Mesenchymal stem cell (in vitro differentiated cells and primary cell): ENCODE measurements around the gene LIMS2.

ENCODE experiments used
- DNase-seq: peaks from one replicate; pipeline ENCODE4 v3.0.0-alpha.2; 2013
- H2AFZ ChIP-seq: one replicate; pipeline ENCODE4 v1.6.1; 2013; ENCODE audit warnings: low read depth, mild to moderate bottlenecking, control low read depth, inconsistent platforms, low read length, moderate library complexity
- H2AK5ac ChIP-seq: 2 replicates; pipeline ENCODE4 v1.6.1; 2013; ENCODE audit warnings: low read length, moderate library complexity, mild to moderate bottlenecking, inconsistent platforms; ENCODE audit not compliant: severe bottlenecking
- H2BK120ac ChIP-seq: one replicate; pipeline ENCODE4 v1.6.1; 2013; ENCODE audit warnings: low read depth, mild to moderate bottlenecking, inconsistent platforms, low read length, moderate library complexity
- H2BK12ac ChIP-seq, 2 experiments: one replicate each; pipeline ENCODE4 v1.6.1; 2013; ENCODE audit warnings: inconsistent platforms in 2 of 2, low read length in 2 of 2, mild to moderate bottlenecking in 2 of 2, moderate library complexity in 2 of 2, control low read depth in 1 of 2
- H2BK15ac ChIP-seq: one replicate; pipeline ENCODE4 v1.6.1; 2013; ENCODE audit warnings: mild to moderate bottlenecking, low read depth, inconsistent platforms; ENCODE audit not compliant: poor library complexity, severe bottlenecking
- H2BK5ac ChIP-seq: 2 replicates; pipeline ENCODE4 v1.6.1; 2013; ENCODE audit warnings: low read depth, mild to moderate bottlenecking, low read length, control low read depth, inconsistent platforms; ENCODE audit not compliant: poor library complexity, severe bottlenecking
- H3K14ac ChIP-seq, 2 experiments: one replicate each; pipeline ENCODE4 v1.6.1; 2013; ENCODE audit warnings: inconsistent platforms in 2 of 2, low read length in 2 of 2, control low read depth in 1 of 2, mild to moderate bottlenecking in 1 of 2, moderate library complexity in 1 of 2
- H3K18ac ChIP-seq, 2 experiments: one replicate each; pipeline ENCODE4 v1.6.1; 2013; ENCODE audit warnings: inconsistent platforms in 2 of 2, low read length in 2 of 2, control low read depth in 1 of 2, low read depth in 1 of 2, mild to moderate bottlenecking in 1 of 2
- H3K23ac ChIP-seq, 2 experiments: one replicate each; pipeline ENCODE4 v1.6.1; 2013; ENCODE audit warnings: inconsistent platforms in 2 of 2, low read length in 2 of 2, mild to moderate bottlenecking in 2 of 2, moderate library complexity in 2 of 2, control low read depth in 1 of 2
- H3K27ac ChIP-seq: 2 replicates; pipeline ENCODE4 v1.5.1; 2013; ENCODE audit warnings: mild to moderate bottlenecking, moderate library complexity, low read length, control low read depth, inconsistent platforms; ENCODE audit not compliant: poor library complexity, severe bottlenecking
- H3K27me3 ChIP-seq, 2 experiments: 2 replicates each; pipeline versions ENCODE4 v1.6.1 to v1.7.0; 2013; ENCODE audit warnings: low read length in 2 of 2, mild to moderate bottlenecking in 2 of 2, moderate library complexity in 2 of 2, control low read depth in 1 of 2, inconsistent platforms in 1 of 2; ENCODE audit not compliant: control insufficient read depth in 1 of 2, insufficient read depth in 1 of 2
- H3K36me3 ChIP-seq, 2 experiments: 2 replicates each; pipeline versions ENCODE4 v1.6.1 to v1.7.0; 2013; ENCODE audit warnings: low read length in 2 of 2, control low read depth in 1 of 2, inconsistent platforms in 1 of 2, low read depth in 1 of 2, mild to moderate bottlenecking in 1 of 2; ENCODE audit not compliant: insufficient read depth in 2 of 2, control insufficient read depth in 1 of 2
- H3K4ac ChIP-seq, 2 experiments: one replicate each; pipeline ENCODE4 v1.6.1; 2013; ENCODE audit warnings: inconsistent platforms in 2 of 2, low read length in 2 of 2, mild to moderate bottlenecking in 2 of 2, moderate library complexity in 2 of 2, control low read depth in 1 of 2, low read depth in 1 of 2
- H3K4me1 ChIP-seq: 2 replicates; pipeline ENCODE4 v1.6.1; 2013; ENCODE audit warnings: low read depth, low read length, control low read depth; ENCODE audit not compliant: control insufficient read depth, insufficient read depth
- H3K4me2 ChIP-seq: 2 replicates; pipeline ENCODE4 v1.6.1; 2013; ENCODE audit warnings: low read length, mild to moderate bottlenecking, inconsistent platforms; ENCODE audit not compliant: poor library complexity, severe bottlenecking
- H3K4me3 ChIP-seq, 2 experiments: 2 replicates each; pipeline versions ENCODE4 v1.5.1 to v1.7.0; 2013; ENCODE audit warnings: low read length in 2 of 2, mild to moderate bottlenecking in 2 of 2, control low read depth in 1 of 2, low read depth in 1 of 2; ENCODE audit not compliant: insufficient read depth in 1 of 2
- H3K79me1 ChIP-seq: replicated peaks from 2 replicates; pipeline ENCODE4 v1.6.1; 2013; ENCODE audit warnings: mild to moderate bottlenecking, control low read depth, low read length, inconsistent platforms; ENCODE audit not compliant: poor library complexity, severe bottlenecking
- H3K9ac ChIP-seq: 2 replicates; pipeline ENCODE4 v1.7.0; 2013; ENCODE audit warnings: mild to moderate bottlenecking, low read length, moderate library complexity
- H3K9me3 ChIP-seq: 2 replicates; pipeline ENCODE4 v1.7.0; 2013; ENCODE audit warnings: mild to moderate bottlenecking, low read length; ENCODE audit not compliant: control insufficient read depth
- H4K8ac ChIP-seq: one replicate; pipeline ENCODE4 v1.6.1; 2013; ENCODE audit warnings: inconsistent platforms, mild to moderate bottlenecking, low read length, moderate library complexity
- H4K91ac ChIP-seq: one replicate; pipeline ENCODE4 v1.6.1; 2013; ENCODE audit warnings: mild to moderate bottlenecking, low read length, inconsistent platforms
- WGBS: methylation state at CpG from one replicate; pipeline ENCODE4 v1.1.7; 2013; ENCODE audit warnings: mixed read lengths; 5-methylcytosine and 5-hydroxymethylcytosine counted together

The LIMS2 gene

DNA sequence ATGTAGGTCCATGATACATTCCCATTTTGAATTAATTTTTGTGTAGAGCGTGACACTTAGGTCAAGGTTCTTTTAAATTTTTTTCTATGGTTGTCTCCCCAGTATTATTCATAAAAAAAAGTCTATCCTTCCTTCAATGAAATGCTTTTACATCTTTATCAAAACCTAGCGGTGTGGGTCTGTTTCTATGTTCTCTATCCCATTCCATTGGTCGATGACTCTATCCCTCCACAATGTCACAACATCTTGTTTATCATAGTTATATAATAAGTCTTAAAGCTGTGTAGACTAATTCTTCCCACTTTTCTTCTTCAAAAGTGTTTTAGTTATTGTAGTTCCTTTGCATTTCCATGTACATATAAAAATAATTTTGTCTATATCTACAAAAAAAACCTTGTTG lies 76.6 kb downstream of the LIMS2 start:
- Histone ChIP-seq H2BK120ac (no peak overlapping the region), H2BK15ac (no peak overlapping the region), H4K8ac (no peak overlapping the region), H3K9ac (no peak overlapping the region), H3K36me3 (no peaks in the 10 kb centered on the region), H3K4me1 (no peaks in the 10 kb centered on the region), H3K23ac (no peak overlapping the region), H3K9me3 (peaks cover 26% of the 10 kb centered on the region), H2BK5ac (no peak overlapping the region), H3K14ac (no peak overlapping the region), H3K4me3 (no peak overlapping the region), H2AFZ (no peak overlapping the region), H3K4ac (no peak overlapping the region), H3K27me3 (no peaks in the 10 kb centered on the region), H2AK5ac (no peak overlapping the region), H3K79me1 (no peaks in the 10 kb centered on the region), H2BK12ac (no peak overlapping the region), H4K91ac (no peak overlapping the region), H3K18ac (no peak overlapping the region), H3K4me2 (no peak overlapping the region), H3K27ac (no peak overlapping the region)
- 50% methylated on average over 1 of the region's 3 CpGs for WGBS
- no peak for DNase-seq

GRCh38 chr2:127597984-127598380 lies 77.3 kb downstream of the LIMS2 start:
- Histone ChIP-seq H2AFZ (peak overlapping the region; percentile 51), H3K4me3 (no peak overlapping the region), H3K14ac (peak overlapping the region in 1 of 2 experiments; percentile 41), H3K27ac (no peak overlapping the region), H3K23ac (no peak overlapping the region), H2AK5ac (no peak overlapping the region), H4K8ac (no peak overlapping the region), H3K4me2 (no peak overlapping the region), H3K4me1 (no peaks in the 10 kb centered on the region), H3K9ac (no peak overlapping the region), H3K9me3 (peaks cover 20% of the 10 kb centered on the region), H2BK12ac (no peak overlapping the region), H2BK120ac (no peak overlapping the region), H4K91ac (no peak overlapping the region), H3K18ac (no peak overlapping the region), H2BK5ac (no peak overlapping the region), H3K36me3 (no peaks in the 10 kb centered on the region), H3K27me3 (no peaks in the 10 kb centered on the region), H3K4ac (no peak overlapping the region), H3K79me1 (no peaks in the 10 kb centered on the region), H2BK15ac (no peak overlapping the region)
- peak; percentile 2 for DNase-seq
- WGBS = 37% methylated on average over 4 of the region's 4 CpGs

GRCh38 chr2:127597046-127597983 lies 78.0 kb downstream of the LIMS2 start:
- H3K27me3 ChIP-seq = no peaks in the 10 kb centered on the region
- WGBS = 93% methylated on average over 13 of the region's 17 CpGs
- no peak overlapping the region for H3K9ac ChIP-seq

GRCh38 chr2:127596311-127597045 lies 78.9 kb downstream of the LIMS2 start:
- Histone ChIP-seq H4K91ac (no peak overlapping the region), H3K9me3 (peaks cover 5% of the 10 kb centered on the region), H2BK120ac (no peak overlapping the region), H2AFZ (no peak overlapping the region), H2BK15ac (no peak overlapping the region), H3K27ac (no peak overlapping the region), H3K79me1 (no peaks in the 10 kb centered on the region), H3K4me1 (no peaks in the 10 kb centered on the region), H3K9ac (no peak overlapping the region), H3K18ac (no peak overlapping the region), H2BK5ac (no peak overlapping the region), H2BK12ac (no peak overlapping the region), H3K4ac (no peak overlapping the region), H3K4me3 (no peak overlapping the region), H3K14ac (no peak overlapping the region), H3K4me2 (no peak overlapping the region), H3K36me3 (no peaks in the 10 kb centered on the region), H2AK5ac (no peak overlapping the region), H3K27me3 (no peaks in the 10 kb centered on the region), H3K23ac (no peak overlapping the region), H4K8ac (no peak overlapping the region)
- no peak for DNase-seq
- 92% methylated on average over 13 of the region's 14 CpGs for WGBS

More at GRCh38 chr2:127597046-127597983, 78.0 kb downstream of the LIMS2 start:
- Histone ChIP-seq H2BK12ac (no peak overlapping the region), H2AK5ac (no peak overlapping the region), H2BK120ac (no peak overlapping the region), H2BK15ac (no peak overlapping the region), H3K9me3 (peaks cover 13% of the 10 kb centered on the region), H4K91ac (peak overlapping the region; percentile 18), H3K14ac (no peak overlapping the region), H2AFZ (no peak overlapping the region), H3K36me3 (no peaks in the 10 kb centered on the region), H3K18ac (no peak overlapping the region), H3K4me2 (no peak overlapping the region), H3K4me3 (no peak overlapping the region), H3K4me1 (no peaks in the 10 kb centered on the region), H3K4ac (no peak overlapping the region), H3K23ac (no peak overlapping the region), H3K27ac (no peak overlapping the region), H4K8ac (no peak overlapping the region), H3K79me1 (no peaks in the 10 kb centered on the region), H2BK5ac (no peak overlapping the region)
- DNase-seq = no peak
